GM12872 (cell line): ENCODE results near the gene CDH13.

ENCODE experiments used
- TF ChIP-seq, protein P1 (sequence below): IDR thresholded peaks from 3 replicates; pipeline ENCODE4 v1.5.1; 2011; ENCODE audit warnings: low read depth, mild to moderate bottlenecking, low read length, moderate library complexity; ENCODE audit not compliant: insufficient read depth

Gene CDH13

DNA sequence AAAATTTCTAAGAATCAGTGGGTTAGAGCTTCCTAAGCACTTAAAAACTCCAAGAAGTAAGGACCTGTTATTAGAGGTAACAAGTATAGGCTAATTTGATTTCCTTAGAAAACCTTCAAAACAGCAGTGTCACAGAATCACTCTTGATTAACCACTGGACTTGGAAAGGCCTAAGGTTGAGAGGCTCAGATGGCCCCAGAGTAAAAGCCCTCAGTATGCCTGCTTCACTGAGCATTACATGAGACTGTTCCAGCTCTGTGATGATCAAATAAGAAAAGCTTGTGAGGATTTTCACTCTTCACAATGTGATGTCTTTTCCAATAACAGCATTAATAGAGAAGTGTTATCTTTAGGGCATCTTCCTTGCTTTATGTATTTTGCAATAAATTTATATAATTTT lies 671.8 kb downstream of the CDH13 start:
- TF ChIP-seq, protein P1, sequence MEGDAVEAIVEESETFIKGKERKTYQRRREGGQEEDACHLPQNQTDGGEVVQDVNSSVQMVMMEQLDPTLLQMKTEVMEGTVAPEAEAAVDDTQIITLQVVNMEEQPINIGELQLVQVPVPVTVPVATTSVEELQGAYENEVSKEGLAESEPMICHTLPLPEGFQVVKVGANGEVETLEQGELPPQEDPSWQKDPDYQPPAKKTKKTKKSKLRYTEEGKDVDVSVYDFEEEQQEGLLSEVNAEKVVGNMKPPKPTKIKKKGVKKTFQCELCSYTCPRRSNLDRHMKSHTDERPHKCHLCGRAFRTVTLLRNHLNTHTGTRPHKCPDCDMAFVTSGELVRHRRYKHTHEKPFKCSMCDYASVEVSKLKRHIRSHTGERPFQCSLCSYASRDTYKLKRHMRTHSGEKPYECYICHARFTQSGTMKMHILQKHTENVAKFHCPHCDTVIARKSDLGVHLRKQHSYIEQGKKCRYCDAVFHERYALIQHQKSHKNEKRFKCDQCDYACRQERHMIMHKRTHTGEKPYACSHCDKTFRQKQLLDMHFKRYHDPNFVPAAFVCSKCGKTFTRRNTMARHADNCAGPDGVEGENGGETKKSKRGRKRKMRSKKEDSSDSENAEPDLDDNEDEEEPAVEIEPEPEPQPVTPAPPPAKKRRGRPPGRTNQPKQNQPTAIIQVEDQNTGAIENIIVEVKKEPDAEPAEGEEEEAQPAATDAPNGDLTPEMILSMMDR = no peak

DNA sequence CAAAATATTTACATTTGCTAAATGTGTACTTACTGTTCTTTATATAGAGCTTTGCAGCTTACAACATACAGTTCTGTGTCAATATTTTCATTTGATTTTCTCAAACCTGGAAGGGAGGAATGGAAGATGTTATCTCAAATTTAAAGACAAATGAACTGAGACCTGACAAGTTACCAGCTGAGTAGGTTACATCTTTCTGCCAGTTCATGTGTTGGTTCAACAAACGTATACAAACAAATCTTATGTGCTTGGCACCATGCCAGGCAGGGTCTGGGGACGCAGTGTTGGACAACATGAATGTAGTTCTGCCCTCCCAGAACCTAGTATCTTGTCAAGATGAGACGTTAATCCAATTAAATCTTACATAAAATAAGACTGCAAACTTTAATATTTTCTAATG lies 673.6 kb downstream of the CDH13 start:
- TF ChIP-seq, protein P1 = no peak

DNA sequence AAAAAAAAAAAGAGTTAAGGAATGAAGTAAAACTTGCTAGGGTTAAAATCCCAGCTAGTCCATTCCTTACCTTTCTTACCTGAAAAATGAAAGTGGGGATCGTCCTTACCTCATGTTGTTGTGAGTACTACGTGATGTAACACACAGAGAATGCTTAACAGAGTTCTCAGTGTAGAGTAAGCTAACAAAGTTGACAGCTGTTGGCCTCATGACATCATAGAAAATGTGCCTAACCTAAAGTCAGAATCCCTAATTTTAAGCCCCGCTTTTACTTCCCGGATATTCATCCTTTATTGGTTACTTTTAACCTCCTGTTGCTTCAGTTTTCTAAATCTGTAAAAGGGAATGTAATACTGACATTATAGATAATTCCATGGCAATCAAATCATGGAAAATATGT lies 675.2 kb downstream of the CDH13 start:
- TF ChIP-seq, protein P1 = no peak

DNA sequence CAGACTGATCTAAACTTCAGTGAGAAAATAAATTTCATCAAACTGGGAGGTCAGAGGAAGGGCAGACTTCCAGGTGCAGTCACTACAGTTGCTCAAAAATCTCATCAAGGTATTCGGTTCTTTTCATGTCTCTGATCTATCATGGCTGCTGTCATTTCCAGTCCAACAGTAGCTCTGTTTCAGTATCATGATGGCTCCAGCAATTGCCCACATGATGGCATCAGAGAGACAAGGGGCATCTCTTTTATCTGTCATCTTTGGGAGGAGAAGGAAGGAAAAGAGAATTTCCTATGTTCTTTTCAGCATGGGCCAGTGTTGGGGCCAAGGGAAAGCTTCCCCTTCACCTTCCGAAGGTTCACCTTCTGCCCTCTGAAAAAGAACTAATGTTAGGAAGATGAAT lies 676.1 kb downstream of the CDH13 start:
- TF ChIP-seq, protein P1 = no peak

DNA sequence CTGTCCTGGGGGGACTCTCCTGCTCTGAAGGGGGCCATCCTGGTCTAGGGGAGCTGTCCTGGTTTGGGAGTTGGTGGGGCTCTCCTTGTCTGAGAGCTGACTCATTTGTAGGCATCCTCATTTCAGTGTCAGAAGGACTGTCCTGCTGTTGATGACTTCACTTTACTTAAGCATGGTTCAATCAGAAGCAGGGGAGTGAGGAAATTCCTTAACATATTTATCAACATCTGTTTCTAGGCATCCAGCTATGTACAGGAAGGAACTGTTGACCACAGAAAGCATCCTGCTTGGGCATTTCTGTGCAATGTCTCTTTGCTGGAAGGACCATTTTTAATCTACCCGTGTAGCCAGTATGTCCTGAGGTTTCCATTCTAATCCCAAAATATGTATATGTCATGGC lies 678.3 kb downstream of the CDH13 start:
- TF ChIP-seq, protein P1 = no peak

DNA sequence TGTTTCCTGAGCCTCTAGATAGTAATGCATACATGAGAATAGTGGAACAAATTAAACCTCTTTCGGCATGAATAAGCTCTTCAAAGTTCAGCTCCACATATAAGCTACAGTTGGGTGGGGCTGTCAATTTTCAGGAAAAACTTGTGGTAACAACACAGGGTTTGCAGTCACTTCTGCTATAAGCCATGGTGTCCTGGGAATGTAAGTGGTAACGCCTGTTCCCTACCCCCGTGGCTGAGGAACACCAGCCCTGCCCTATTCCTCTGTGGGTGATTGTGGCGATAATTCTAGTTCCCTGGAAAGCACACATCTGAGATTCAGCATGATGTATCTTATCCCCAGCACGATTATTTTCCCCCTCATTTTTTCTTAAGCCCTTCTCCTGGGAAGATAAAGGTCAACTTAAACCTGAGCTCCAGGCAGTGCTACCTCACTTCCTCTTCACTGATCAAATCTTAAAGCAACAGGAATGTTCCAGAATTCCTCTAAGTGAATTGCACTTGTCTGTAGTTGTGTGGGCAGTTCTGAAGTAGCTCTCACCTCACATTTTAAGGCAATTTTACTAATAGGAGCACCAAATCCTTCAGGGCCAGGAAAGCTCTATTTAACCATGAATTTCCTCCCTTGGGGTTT lies 680.3 kb downstream of the CDH13 start:
- TF ChIP-seq, protein P1 = no peak

DNA sequence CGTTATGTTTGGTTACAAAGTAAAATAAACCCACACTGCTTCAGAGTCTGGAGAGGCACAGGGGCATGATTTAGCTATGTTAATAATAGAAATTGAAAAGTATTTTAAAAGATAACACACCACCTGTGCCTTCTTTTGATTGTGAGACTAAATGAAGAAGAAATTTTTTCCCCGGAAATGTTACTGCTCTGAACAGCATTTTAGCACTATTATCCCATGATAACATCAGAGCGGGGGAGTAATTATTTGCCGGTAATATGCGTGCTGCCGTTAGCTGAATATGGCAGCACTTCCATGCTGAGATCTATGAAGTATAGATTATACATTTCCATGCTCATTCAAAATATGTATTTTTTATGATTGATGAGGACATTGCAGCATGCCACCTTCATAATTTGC lies 680.8 kb downstream of the CDH13 start:
- TF ChIP-seq, protein P1 = no peak
